Loucy (cell line): ENCODE data around the gene LDHAL6B.

ENCODE experiments used
- H2AFZ ChIP-seq: fragments of 200-600 bp; sonication (generic); 2 replicates; pipeline ENCODE4 v1.6.0; 2016; ENCODE audit warnings: antibody characterized with exemption, mild to moderate bottlenecking, low read length, moderate library complexity
- H3F3A ChIP-seq: fragments of 200-600 bp; 2 replicates; pipeline ENCODE4 v1.6.0; 2016; ENCODE audit warnings: antibody characterized with exemption, low read depth, mild to moderate bottlenecking
- H3K27me3 ChIP-seq: fragments of 200-600 bp; sonication (generic); 2 replicates; pipeline ENCODE4 v1.6.1; 2014; ENCODE audit warnings: low read length, mild to moderate bottlenecking; ENCODE audit not compliant: insufficient read depth, poor library complexity, severe bottlenecking
- H3K36me3 ChIP-seq: fragments of 200-600 bp; sonication (generic); 2 replicates; pipeline ENCODE4 v1.6.1; 2016; ENCODE audit warnings: low read length; ENCODE audit not compliant: insufficient read depth
- H3K4me1 ChIP-seq: fragments of 200-600 bp; sonication (generic); 2 replicates; pipeline ENCODE4 v1.5.1; 2014; ENCODE audit warnings: low read length, mild to moderate bottlenecking; ENCODE audit not compliant: insufficient read depth, poor library complexity, severe bottlenecking
- H3K4me2 ChIP-seq: fragments of 200-600 bp; sonication (generic); 2 replicates; pipeline ENCODE4 v1.6.0; 2014; ENCODE audit warnings: antibody characterized with exemption, low read length, low read depth, mild to moderate bottlenecking; ENCODE audit not compliant: poor library complexity, severe bottlenecking
- H3K4me3 ChIP-seq: fragments of 200-600 bp; sonication (generic); 2 replicates; pipeline ENCODE4 v1.5.1; 2014; ENCODE audit warnings: low read length, mild to moderate bottlenecking, mixed read lengths; ENCODE audit not compliant: poor library complexity, severe bottlenecking
- H3K79me2 ChIP-seq: fragments of 200-600 bp; sonication (generic); 2 replicates; pipeline ENCODE4 v1.6.1; 2014; ENCODE audit warnings: low read length; ENCODE audit not compliant: insufficient read depth
- H3K9ac ChIP-seq: fragments of 200-600 bp; sonication (generic); 2 replicates; pipeline ENCODE4 v1.6.0; 2014; ENCODE audit warnings: mild to moderate bottlenecking, low read depth, low read length, moderate library complexity; ENCODE audit not compliant: poor library complexity, severe bottlenecking
- H3K9me2 ChIP-seq: fragments of 200-600 bp; sonication (generic); replicated peaks from 2 replicates; pipeline ENCODE4 v1.6.1; 2016; ENCODE audit warnings: low read depth, low read length, mixed read lengths
- H3K9me3 ChIP-seq: fragments of 200-600 bp; sonication (generic); 2 replicates; pipeline ENCODE4 v1.6.1; 2014; ENCODE audit warnings: mild to moderate bottlenecking, antibody characterized with exemption, low read length, low read depth; ENCODE audit not compliant: insufficient read depth
- H4K20me1 ChIP-seq: fragments of 200-600 bp; sonication (generic); 2 replicates; pipeline ENCODE4 v1.6.0; 2014; ENCODE audit warnings: antibody characterized with exemption, low read length, mild to moderate bottlenecking; ENCODE audit not compliant: insufficient read depth, poor library complexity, severe bottlenecking
- CTCF ChIP-seq: fragments of 200-600 bp; sonication (generic); conservative IDR thresholded peaks from 2 replicates; pipeline ENCODE4 v1.5.1; 2014; ENCODE audit warnings: mild to moderate bottlenecking, antibody characterized with exemption, low read length
- EZH2phosphoT487 ChIP-seq: fragments of 200-600 bp; IDR thresholded peaks from 2 replicates; pipeline ENCODE4 v1.6.1; 2018; ENCODE audit warnings: antibody characterized with exemption, mild to moderate bottlenecking, moderate library complexity, borderline replicate concordance

The LDHAL6B gene

GRCh38 chr15:59172289-59172901 is 34.2 kb upstream of the LDHAL6B start:
- no peaks in the 10 kb centered on the region for H3K27me3 ChIP-seq
- peaks cover 27% of the 10 kb centered on the region for H3K4me1 ChIP-seq
- H2AFZ ChIP-seq: no peak overlapping the region
- H3K36me3 ChIP-seq: no peaks in the 10 kb centered on the region
- H3K4me3 ChIP-seq: no peak overlapping the region
- no peaks in the 10 kb centered on the region for H3K9me2 ChIP-seq
- no peaks in the 10 kb centered on the region for H4K20me1 ChIP-seq
- H3K9ac ChIP-seq: no peak overlapping the region
- no peak overlapping the region for H3K4me2 ChIP-seq
- H3K79me2 ChIP-seq: no peaks in the 10 kb centered on the region
- H3K9me3 ChIP-seq: no peaks in the 10 kb centered on the region
- TF ChIP-seq EZH2phosphoT487 (no peak), CTCF (peak; percentile 33)
- H3F3A ChIP-seq: no peaks in the 10 kb centered on the region

GRCh38 chr15:59173194-59173593 is 33.4 kb upstream of the LDHAL6B start:
- peaks cover 25% of the 10 kb centered on the region for H3K4me1 ChIP-seq
- no peaks in the 10 kb centered on the region for H3K36me3 ChIP-seq
- H3K27me3 ChIP-seq: no peaks in the 10 kb centered on the region
- no peak overlapping the region for H3K4me3 ChIP-seq
- no peak overlapping the region for H2AFZ ChIP-seq
- no peak for TF ChIP-seq CTCF
- no peak for TF ChIP-seq EZH2phosphoT487
- H3K79me2 ChIP-seq: no peaks in the 10 kb centered on the region
- no peaks in the 10 kb centered on the region for H4K20me1 ChIP-seq
- H3F3A ChIP-seq: no peaks in the 10 kb centered on the region
- no peaks in the 10 kb centered on the region for H3K9me3 ChIP-seq
- H3K4me2 ChIP-seq: no peak overlapping the region
- no peaks in the 10 kb centered on the region for H3K9me2 ChIP-seq
- no peak overlapping the region for H3K9ac ChIP-seq

- H3K9me2 ChIP-seq: no peaks in the 10 kb centered on the region
- H3K4me2 ChIP-seq: no peak overlapping the region
- no peak overlapping the region for H2AFZ ChIP-seq
- peaks cover 14% of the 10 kb centered on the region for H3K4me1 ChIP-seq
- H3K27me3 ChIP-seq: no peaks in the 10 kb centered on the region
- no peaks in the 10 kb centered on the region for H3K36me3 ChIP-seq
- TF ChIP-seq EZH2phosphoT487: no peak
- no peak for TF ChIP-seq CTCF
- no peaks in the 10 kb centered on the region for H3K79me2 ChIP-seq
- H3F3A ChIP-seq: no peaks in the 10 kb centered on the region
- no peaks in the 10 kb centered on the region for H4K20me1 ChIP-seq
- no peaks in the 10 kb centered on the region for H3K9me3 ChIP-seq
- H3K9ac ChIP-seq: no peak overlapping the region
- H3K4me3 ChIP-seq: no peak overlapping the region
These were observed 32.4 kb upstream of the LDHAL6B start for GRCh38 chr15:59174151-59174834.
